SW 1271 (cell line): ENCODE data around the gene TENM4.

Source experiments
- DNase-seq, 2 experiments: peaks; one replicate each; lab custom pipeline; 2025; lab: John Stamatoyannopoulos, UW

The TENM4 gene

GRCh38 chr11:78935398-78936068, 505.3 kb downstream of the TENM4 start:
- DNase-seq: no peak

DNA sequence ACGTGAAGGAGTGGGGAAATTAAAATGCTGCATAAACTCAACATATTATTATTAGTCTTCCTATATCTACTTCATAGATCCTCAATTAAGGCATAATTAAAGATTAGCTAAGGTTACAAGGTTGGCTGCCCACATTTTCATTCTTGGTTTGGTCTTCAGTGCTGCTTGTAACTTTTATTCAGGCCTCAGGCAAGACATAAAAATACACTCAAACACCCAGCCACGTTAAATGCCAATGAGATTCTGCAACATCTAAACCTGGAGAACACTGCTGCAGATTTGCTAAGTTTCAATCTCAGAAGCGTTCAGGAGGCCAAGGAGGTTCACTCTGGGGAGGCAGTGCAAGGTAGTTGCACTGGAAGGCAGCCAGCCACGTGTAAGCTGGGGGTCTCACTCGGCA, 507.5 kb downstream of the TENM4 start:
- no peak for DNase-seq

DNA sequence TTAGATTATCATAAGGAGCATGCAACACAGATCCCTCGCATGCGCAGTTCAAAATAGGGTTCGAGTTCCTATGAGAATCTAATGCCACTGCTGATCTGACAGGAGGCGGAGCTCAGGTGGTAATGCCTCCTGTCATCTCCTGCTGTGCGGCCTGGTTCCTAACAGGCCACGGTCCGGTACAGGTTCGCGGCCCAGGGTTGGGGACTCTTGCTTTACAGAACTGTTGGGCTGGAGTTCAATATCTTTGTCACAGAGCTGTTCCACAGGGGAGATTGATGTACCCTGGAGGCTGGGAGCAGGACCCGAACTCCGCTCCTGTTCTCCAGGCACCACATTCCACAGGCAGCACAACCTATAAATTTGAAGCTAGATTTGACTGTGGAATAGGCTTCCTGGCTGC, 508.1 kb downstream of the TENM4 start:
- DNase-seq: no peak

DNA sequence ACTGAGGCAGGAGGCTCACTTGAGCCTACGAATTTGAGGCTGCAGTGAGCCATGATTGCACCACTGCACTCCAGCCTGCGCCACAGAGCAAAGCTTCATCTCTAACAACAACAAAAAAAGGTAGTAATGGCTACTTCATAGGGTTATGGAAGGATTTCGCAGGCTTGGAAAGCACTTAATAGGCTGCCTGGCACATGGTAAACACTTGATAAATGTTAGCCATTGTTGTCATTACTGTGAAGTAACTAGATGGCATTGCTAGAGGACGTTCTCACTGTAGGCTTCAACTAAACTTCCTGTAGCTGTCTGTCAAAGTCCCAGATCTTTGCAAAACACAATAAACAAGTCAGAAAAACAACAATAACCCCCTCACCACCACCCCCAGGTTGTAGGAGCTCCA, 508.9 kb downstream of the TENM4 start:
- DNase-seq: no peak

DNA sequence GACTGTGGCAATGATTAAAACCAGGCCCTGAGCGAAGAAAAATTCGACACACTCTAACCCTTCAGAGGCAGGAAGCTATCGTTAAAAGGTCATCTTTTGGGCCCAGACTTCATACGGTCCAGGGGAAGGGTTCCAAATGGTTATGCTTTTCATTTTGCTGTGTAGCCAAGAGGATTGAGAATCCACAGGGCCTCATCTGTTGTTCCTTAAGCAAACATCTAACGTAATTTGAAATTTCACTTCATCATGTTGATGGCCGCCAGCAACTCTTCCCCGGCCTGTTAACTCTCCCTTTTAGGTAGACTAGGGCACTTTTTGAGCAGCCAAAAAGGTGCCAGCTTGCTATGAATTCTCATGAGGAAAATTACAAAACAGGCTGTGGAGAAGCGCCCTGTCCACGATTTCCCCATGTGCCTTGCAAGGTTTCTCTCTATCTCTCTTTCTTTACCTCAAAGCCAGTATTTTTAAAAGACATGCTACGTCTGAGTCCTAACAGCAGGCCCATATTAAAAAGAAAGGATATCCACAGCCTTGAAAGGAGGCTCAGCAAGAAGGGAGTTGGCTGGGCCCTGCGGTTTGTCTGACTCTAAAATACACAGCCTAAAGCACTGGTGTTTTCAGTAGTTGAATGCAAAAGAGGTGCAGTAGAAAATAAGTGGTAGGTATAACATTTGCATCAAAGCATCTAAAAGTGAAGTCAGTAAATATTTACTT, 509.9 kb downstream of the TENM4 start:
- DNase-seq: no peak

- no peak for DNase-seq
Observed at GRCh38 chr11:78929906-78930220, 511.0 kb downstream of the TENM4 start.

DNA sequence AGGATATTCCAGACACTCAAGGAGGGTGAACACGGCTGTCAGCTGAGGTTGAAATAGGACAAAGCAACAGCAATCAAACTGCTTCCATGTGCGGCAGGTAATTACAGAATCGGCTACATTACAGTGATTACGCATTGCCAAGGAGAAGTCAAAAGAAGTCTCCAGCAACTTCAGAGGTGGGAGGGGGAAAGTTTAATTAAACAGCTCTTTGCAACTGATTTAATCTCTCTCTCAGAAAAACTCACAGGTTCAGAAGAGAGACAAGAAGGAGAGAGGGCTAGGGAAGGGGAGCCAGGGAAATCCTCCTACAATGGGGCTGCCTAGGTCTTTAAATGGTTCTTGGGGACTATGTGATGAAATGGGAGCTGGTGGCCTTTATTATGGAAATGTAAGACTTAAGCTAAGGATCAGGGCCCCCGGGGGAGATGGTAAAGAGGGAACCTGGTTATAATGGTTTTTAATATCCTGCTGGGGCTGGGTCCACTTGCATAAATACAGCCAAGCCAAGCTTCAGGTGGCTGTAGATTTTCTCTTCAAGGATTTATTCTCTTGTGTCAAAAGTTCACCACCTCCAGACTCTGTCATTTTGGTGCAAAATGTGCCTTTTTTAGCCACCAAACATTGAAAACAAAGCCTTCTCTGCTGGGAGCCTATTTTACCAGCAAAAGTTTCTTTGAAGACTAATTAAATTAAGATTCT, 511.5 kb downstream of the TENM4 start:
- no peak for DNase-seq

DNA sequence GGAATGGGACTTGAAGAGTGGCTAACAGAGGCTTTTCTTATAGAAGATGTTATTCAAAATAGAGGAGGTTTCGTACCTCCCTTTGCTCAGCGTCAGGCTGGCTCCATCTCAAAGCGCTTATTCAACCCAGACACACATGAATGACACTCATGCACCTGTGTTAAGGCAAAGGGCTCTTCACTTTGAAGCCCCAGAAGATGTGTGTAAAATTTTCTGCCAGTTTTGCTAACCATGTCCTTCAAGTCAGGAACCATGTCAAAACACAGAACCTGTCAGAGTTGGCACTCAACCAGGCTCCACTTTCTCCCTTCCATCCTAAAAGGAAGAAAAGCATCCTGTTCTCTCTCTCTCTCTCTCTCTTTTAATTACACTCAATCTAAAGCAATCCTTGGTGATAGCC, 513.3 kb downstream of the TENM4 start:
- DNase-seq: no peak

DNA sequence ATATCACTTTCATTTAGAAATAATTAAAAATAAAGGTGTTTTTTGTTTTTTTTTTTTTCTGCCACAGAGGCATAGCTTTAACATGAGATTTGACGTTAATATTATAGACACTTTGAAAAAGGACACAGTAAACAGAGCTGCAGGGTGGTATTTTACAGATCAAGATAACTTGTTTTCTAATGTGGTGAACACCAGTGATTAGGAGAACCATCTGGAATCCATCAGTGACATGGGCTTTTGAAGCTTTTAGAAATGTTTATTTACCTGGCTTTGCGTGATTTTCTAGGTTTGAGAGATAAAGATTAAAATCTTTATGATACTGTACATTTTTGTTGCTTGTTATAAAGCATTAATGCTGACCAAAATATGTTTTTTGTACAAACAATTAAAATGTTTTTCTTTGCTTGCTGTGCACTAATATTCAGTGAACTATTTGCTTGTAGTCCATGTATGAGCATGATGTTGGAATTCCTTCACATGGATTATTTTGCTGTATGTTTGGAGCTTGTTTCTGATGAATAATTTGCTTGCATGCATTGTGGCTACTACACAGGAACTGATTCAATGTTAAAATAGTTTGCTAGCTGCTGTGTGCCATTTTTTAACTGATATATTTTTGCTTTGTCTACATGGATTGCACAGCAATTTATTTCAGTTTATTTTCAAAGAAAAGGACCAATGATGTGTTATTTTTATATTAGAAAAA, 514.0 kb downstream of the TENM4 start:
- DNase-seq: no peak

- no peak for DNase-seq
Observed at GRCh38 chr11:78925387-78925786, 515.4 kb downstream of the TENM4 start.

- no peak for DNase-seq
Observed at GRCh38 chr11:78922859-78923625, 517.8 kb downstream of the TENM4 start.

- DNase-seq: no peak
Observed at GRCh38 chr11:78921509-78921908, 519.3 kb downstream of the TENM4 start.

GRCh38 chr11:78920329-78920728, 520.5 kb downstream of the TENM4 start:
- DNase-seq: no peak

DNA sequence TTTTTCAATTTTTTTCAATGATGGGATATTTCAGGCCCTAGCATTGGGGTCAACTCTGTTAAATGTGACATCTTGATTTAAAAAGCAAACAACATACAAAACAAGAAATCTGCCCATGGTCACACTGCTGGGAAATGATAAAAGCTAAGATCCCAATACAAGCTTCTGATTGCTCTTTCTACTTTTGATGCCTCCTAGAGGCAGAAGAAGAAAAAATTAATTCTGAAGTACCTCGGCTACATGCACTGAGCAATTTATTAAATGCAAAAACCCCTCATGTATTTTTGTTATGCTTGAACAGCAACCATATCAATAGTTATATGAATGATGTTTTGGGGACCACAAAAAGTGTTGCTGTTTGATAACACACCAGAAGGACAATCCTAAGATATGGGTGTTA, 524.1 kb downstream of the TENM4 start:
- DNase-seq: no peak

GRCh38 chr11:78914503-78914902, 526.3 kb downstream of the TENM4 start:
- no peak for DNase-seq

- DNase-seq: no peak
Observed at GRCh38 chr11:78912778-78913177, 528.1 kb downstream of the TENM4 start.

DNA sequence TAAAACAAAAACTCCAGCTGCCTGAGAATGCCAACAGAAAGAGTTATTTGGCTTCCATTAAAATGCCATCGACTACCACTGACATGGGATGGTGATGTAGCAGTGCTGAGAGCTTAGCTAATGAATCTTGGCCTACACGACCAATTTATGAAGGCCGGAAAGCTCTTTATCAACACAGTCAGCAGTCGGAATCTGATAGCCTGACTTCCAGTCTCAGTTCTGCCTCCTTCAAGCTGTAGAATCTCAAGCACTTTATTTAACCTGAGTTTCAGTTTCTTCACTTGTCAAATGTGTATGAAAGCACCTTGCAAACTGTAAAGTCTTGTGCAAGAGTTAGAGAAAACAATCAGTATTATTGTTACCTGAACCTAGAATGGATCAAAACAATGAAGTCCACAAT, 530.5 kb downstream of the TENM4 start:
- DNase-seq: no peak

- no peak for DNase-seq
Observed at GRCh38 chr11:78909386-78909785, 531.4 kb downstream of the TENM4 start.

DNA sequence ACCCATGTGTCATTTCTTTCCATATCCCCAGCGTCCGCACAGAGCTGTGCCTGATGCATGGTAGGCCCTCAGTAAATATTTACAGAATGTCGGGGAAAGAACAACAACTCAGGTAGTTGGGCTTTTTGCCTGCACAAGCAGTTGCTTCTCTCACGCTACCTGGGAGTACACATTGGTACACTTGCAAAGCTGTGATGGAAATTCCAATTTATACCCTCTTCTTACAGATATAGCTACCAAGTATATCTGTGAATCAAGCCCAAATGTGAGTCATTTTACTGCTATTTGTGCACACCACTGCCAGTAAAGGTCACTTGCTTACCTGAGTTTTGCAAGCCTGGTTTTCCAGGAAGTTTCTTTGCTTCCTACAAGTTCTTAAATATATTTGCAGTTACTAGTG, 533.2 kb downstream of the TENM4 start:
- DNase-seq: no peak

- no peak for DNase-seq
Observed at GRCh38 chr11:78906566-78906965, 534.3 kb downstream of the TENM4 start.

- DNase-seq: no peak
Observed at GRCh38 chr11:78905756-78906155, 535.1 kb downstream of the TENM4 start.
